Measurements from ENCODE around the gene MACROD1. TPM values are rescaled to one million over a fixed set of nuclear protein-coding genes. Genes with fewer than 3 reads are reported as not detected.

The MACROD1 gene
- total and polyA plus RNA-seq, 2 of the 13 experiments (the other 11 are each of a cell fraction or from before 2014, with no cell fraction given) = 23.1 to 34.5 TPM

GRCh38 chr11:64065141-64065465, 100.8 kb downstream of the MACROD1 start:
- H3K36me3 ChIP-seq (replicated peaks in 1 of 2; ENCODE audit: control insufficient read depth in 1 of 2, insufficient read depth in 2 of 2, low read length in 2 of 2) = no peaks in the 10 kb centered on the region
- no peak overlapping the region for H3K4me2 ChIP-seq (ENCODE audit: low read depth, low read length)
- ATAC-seq = no peak
- no TSS peak for BruUV-seq (replicated peaks)
- 94% methylated on average over 11 of the region's 11 CpGs for WGBS (ENCODE audit: low lambda C conversion rate)
- in situ Hi-C loops (cut with HindIII; ENCODE audit: extremely low pct_ligation_motif_present, low pct_unique_long_range_greater_than_20kb) (no loop called here), intact Hi-C loops (cut with micrococcal nuclease; ENCODE audit: unreplicated experiment) (no loop called here)
- no peaks in the 10 kb centered on the region for H3K27me3 ChIP-seq (ENCODE audit: control insufficient read depth in 1 of 2, insufficient read depth in 2 of 2, low read length in 2 of 2)
- H3K4me1 ChIP-seq (ENCODE audit: insufficient read depth, low read length) = no peaks in the 10 kb centered on the region
- CTCF ChIA-PET (ENCODE audit: low intra/inter-chr PET ratio, low total read pairs) = no interaction called here
- no peak for FAIRE-seq
- H3K9ac ChIP-seq (ENCODE audit: insufficient read depth, low read depth, low read length) = no peak overlapping the region
- H2AFZ ChIP-seq (ENCODE audit: low read length) = no peak overlapping the region
- DNase-seq (ENCODE audit: low spot score) = no peak
- TF ChIP-seq SALL2 (CRISPR knock-in tag; IDR thresholded peaks at IDR 0.05) = no peak
- TF ChIP-seq TCF12 (IDR thresholded peaks at IDR 0.05) = no peak
- TF ChIP-seq TCF12 (CRISPR knock-in tag; IDR thresholded peaks at IDR 0.05) = no peak
- no peak for TF ChIP-seq EEA1 (CRISPR knock-in tag; IDR thresholded peaks at IDR 0.05; ENCODE audit: borderline replicate concordance)
- TF ChIP-seq SAP130 (CRISPR knock-in tag; IDR thresholded peaks at IDR 0.05; ENCODE audit: low read depth) = no peak
- TF ChIP-seq SNAI1 (CRISPR knock-in tag; IDR thresholded peaks at IDR 0.05; ENCODE audit: borderline replicate concordance) = no peak
- TF ChIP-seq FOXK1 (CRISPR knock-in tag; IDR thresholded peaks at IDR 0.05; ENCODE audit: borderline replicate concordance, low read depth) = no peak
- no peak for TF ChIP-seq ZNF709 (CRISPR knock-in tag; IDR thresholded peaks at IDR 0.05)
- TF ChIP-seq TBL1XR1 (IDR thresholded peaks at IDR 0.05; ENCODE audit: borderline replicate concordance, low read length, partially characterized antibody) = no peak
- TF ChIP-seq KLF16 (CRISPR knock-in tag; IDR thresholded peaks at IDR 0.05) = no peak
- no peak for TF ChIP-seq ZNF138 (CRISPR knock-in tag; IDR thresholded peaks at IDR 0.05; ENCODE audit: low read depth)
- no peak for TF ChIP-seq CEBPB (IDR thresholded peaks at IDR 0.05; ENCODE audit: borderline replicate concordance, low read depth, low read length)
- TF ChIP-seq ZNF431 (CRISPR knock-in tag; IDR thresholded peaks at IDR 0.05; ENCODE audit: borderline replicate concordance, low read depth) = no peak
- TF ChIP-seq ZNF484 (CRISPR knock-in tag; IDR thresholded peaks at IDR 0.05; ENCODE audit: borderline replicate concordance, low read depth) = no peak
- no peak for TF ChIP-seq PREB (CRISPR knock-in tag; IDR thresholded peaks at IDR 0.05)
- H3K27ac ChIP-seq (ENCODE audit: extremely low read length, insufficient read depth, low read length) = no peak overlapping the region
- no peaks in the 10 kb centered on the region for H3K79me2 ChIP-seq (ENCODE audit: insufficient read depth, low read length)
- no peak overlapping the region for H3K4me3 ChIP-seq (replicated peaks in 1 of 3; ENCODE audit: insufficient read depth in 1 of 3, low read depth in 2 of 3, low read length in 3 of 3)
- peaks cover 4% of the 10 kb centered on the region; the same call in 1 of the 2 replicates for H4K20me1 ChIP-seq (ENCODE audit: insufficient read depth, low read length)
- POLR2A ChIA-PET = no interaction called here
- no peaks in the 10 kb centered on the region for H3K9me3 ChIP-seq (ENCODE audit: low read length)

Data from HepG2 (cell line).